HEK293 (cell line): ENCODE measurements around the gene TSPEAR.

ENCODE experiments used
- BCL11A ChIP-seq: fragments of 450-650 bp; formaldehyde crosslinking; IDR thresholded peaks from 2 replicates; pipeline ENCODE4 v1.5.1; 2016; ENCODE audit warnings: low read depth, missing biosample characterization, missing genetic modification characterization
- CTCF ChIP-seq: fragments of 450-650 bp; formaldehyde crosslinking; IDR thresholded peaks from 2 replicates; pipeline ENCODE4 v1.5.1; 2016; ENCODE audit warnings: missing biosample characterization, missing genetic modification characterization
- ELK4 ChIP-seq: IDR thresholded peaks from 2 replicates; pipeline ENCODE4 v1.6.1; 2011; ENCODE audit warnings: mild to moderate bottlenecking, low read depth, low read length, borderline replicate concordance
- GLI4 ChIP-seq: fragments of 450-650 bp; formaldehyde crosslinking; IDR thresholded peaks from 2 replicates; pipeline ENCODE4 v1.5.1; 2016; ENCODE audit warnings: missing biosample characterization, missing genetic modification characterization
- GLIS1 ChIP-seq: fragments of 450-650 bp; formaldehyde crosslinking; IDR thresholded peaks from 2 replicates; pipeline ENCODE4 v1.5.1; 2016; ENCODE audit warnings: missing biosample characterization, missing genetic modification characterization
- HOXA7 ChIP-seq: sonication (generic); formaldehyde crosslinking; IDR thresholded peaks from 2 replicates; pipeline ENCODE4 v1.8.1; 2022; ENCODE audit warnings: missing genetic modification reagents, borderline replicate concordance
- SP7 ChIP-seq: fragments of 450-650 bp; formaldehyde crosslinking; IDR thresholded peaks from 2 replicates; pipeline ENCODE4 v1.5.1; 2016; ENCODE audit warnings: missing biosample characterization, missing genetic modification characterization
- ZBTB7A ChIP-seq: fragments of 450-650 bp; formaldehyde crosslinking; IDR thresholded peaks from 2 replicates; pipeline ENCODE4 v1.5.1; 2016; ENCODE audit warnings: low read depth, missing biosample characterization, missing genetic modification characterization
- ZNF10 ChIP-seq: fragments of 450-650 bp; formaldehyde crosslinking; IDR thresholded peaks from 2 replicates; pipeline ENCODE4 v1.5.1; 2017; ENCODE audit warnings: missing biosample characterization, missing genetic modification characterization
- ZNF121 ChIP-seq: fragments of 450-650 bp; formaldehyde crosslinking; IDR thresholded peaks from 2 replicates; pipeline ENCODE4 v1.5.1; 2016; ENCODE audit warnings: missing biosample characterization, missing genetic modification characterization
- ZNF37A ChIP-seq: fragments of 450-650 bp; IDR thresholded peaks from 2 replicates; pipeline ENCODE4 v1.5.1; 2018; ENCODE audit warnings: missing biosample characterization, missing genetic modification characterization

- TF ChIP-seq CTCF (tag by site-specific recombination) (no peak), BCL11A (tag by site-specific recombination) (no peak), ELK4 (no peak), ZNF121 (tag by site-specific recombination) (no peak), GLI4 (tag by site-specific recombination) (no peak), ZBTB7A (tag by site-specific recombination) (no peak), ZNF37A (tag by site-specific recombination) (no peak), GLIS1 (tag by site-specific recombination) (no peak), HOXA7 (CRISPR knock-in tag) (no peak), ZNF10 (tag by site-specific recombination) (no peak), SP7 (tag by site-specific recombination) (no peak)
Measured at GRCh38 chr21:44549525-44550211, 161.7 kb downstream of the TSPEAR start.
